Measurements from ENCODE around the gene FKBP2. TPM values are rescaled to one million over a fixed set of nuclear protein-coding genes. Genes with fewer than 3 reads are reported as not detected.

Gene FKBP2
- total RNA-seq, 1 donor from 2014 or later: 5.3 TPM

- no peak overlapping the region for H2AFZ ChIP-seq (replicated peaks)
- Mint-ChIP-seq H3K9me3 (no peaks in the 10 kb centered on the region), H3K27ac (no peak overlapping the region), H3K27me3 (ENCODE audit: insufficient read depth, low read depth) (peaks cover 15% of the 10 kb centered on the region), H3K4me1 (peaks cover 45% of the 10 kb centered on the region), H3K4me3 (no peak overlapping the region), H3K36me3 (peaks cover 3% of the 10 kb centered on the region)
- H3K9me3 ChIP-seq (ENCODE audit: low read depth): no peaks in the 10 kb centered on the region
- H3K27ac ChIP-seq: no peak overlapping the region
- H3K36me3 ChIP-seq: no peaks in the 10 kb centered on the region
- H4K20me1 ChIP-seq (ENCODE audit: low read depth): peaks cover 29% of the 10 kb centered on the region
- no peak overlapping the region for H3K4me2 ChIP-seq
- no peak for TF ChIP-seq EZH2phosphoT487 (IDR thresholded peaks at IDR 0.05)
- no peak for TF ChIP-seq EZH2 (IDR thresholded peaks at IDR 0.05)
- TF ChIP-seq CTCF (IDR thresholded peaks at IDR 0.05): no peak
- DNase-seq (ENCODE audit: low spot score): no peak
- no peak overlapping the region for H3K4me3 ChIP-seq
- H3K79me2 ChIP-seq (ENCODE audit: low read depth): peaks cover 25% of the 10 kb centered on the region
- H3K4me1 ChIP-seq: peaks cover 41% of the 10 kb centered on the region
- no peak overlapping the region for H3K9ac ChIP-seq
- H3K27me3 ChIP-seq: peaks cover 6% of the 10 kb centered on the region
- peaks cover 49% of the 10 kb centered on the region for H3F3A ChIP-seq (ENCODE audit: low read depth)
Observed at GRCh38 chr11:64249038-64249437, 8.1 kb downstream of the FKBP2 start.

GRCh38 chr11:64249563-64250414 lies 8.9 kb downstream of the FKBP2 start:
- H3K4me1 ChIP-seq: peaks cover 41% of the 10 kb centered on the region
- H3K27me3 ChIP-seq: peaks cover 6% of the 10 kb centered on the region

GRCh38 chr11:64250415-64251015 lies 9.6 kb downstream of the FKBP2 start:
- peak; percentile 64 for DNase-seq (ENCODE audit: low spot score)
- H3K27ac ChIP-seq: no peak overlapping the region
- peak overlapping the region; percentile 81 for H2AFZ ChIP-seq (replicated peaks)
- H3K27me3 ChIP-seq: peaks cover 6% of the 10 kb centered on the region
- peak overlapping the region; percentile 76 for H3K27ac Mint-ChIP-seq
- H3K36me3 Mint-ChIP-seq: peaks cover 4% of the 10 kb centered on the region
- peaks cover 45% of the 10 kb centered on the region for H3K4me1 Mint-ChIP-seq
- peak overlapping the region; percentile 92 for H3K4me2 ChIP-seq
- peaks cover 27% of the 10 kb centered on the region for H4K20me1 ChIP-seq (ENCODE audit: low read depth)
- peaks cover 39% of the 10 kb centered on the region for H3K4me1 ChIP-seq
- peaks cover 20% of the 10 kb centered on the region for H3K79me2 ChIP-seq (ENCODE audit: low read depth)
- H3K9me3 ChIP-seq (ENCODE audit: low read depth): no peaks in the 10 kb centered on the region
- H3F3A ChIP-seq (ENCODE audit: low read depth): peaks cover 49% of the 10 kb centered on the region
- no peaks in the 10 kb centered on the region for H3K9me3 Mint-ChIP-seq
- peaks cover 15% of the 10 kb centered on the region for H3K27me3 Mint-ChIP-seq (ENCODE audit: insufficient read depth, low read depth)
- H3K4me3 Mint-ChIP-seq: peak overlapping the region; percentile 89
- H3K36me3 ChIP-seq: no peaks in the 10 kb centered on the region
- TF ChIP-seq EZH2 (IDR thresholded peaks at IDR 0.05) (no peak), EZH2phosphoT487 (IDR thresholded peaks at IDR 0.05) (no peak), CTCF (IDR thresholded peaks at IDR 0.05) (no peak)
- no peak overlapping the region for H3K9ac ChIP-seq
- peak overlapping the region; percentile 80 for H3K4me3 ChIP-seq

More at GRCh38 chr11:64249563-64250414, 8.9 kb downstream of the FKBP2 start:
- TF ChIP-seq EZH2phosphoT487 (IDR thresholded peaks at IDR 0.05) (no peak), CTCF (IDR thresholded peaks at IDR 0.05) (no peak), EZH2 (IDR thresholded peaks at IDR 0.05) (no peak)
- H3K27ac ChIP-seq: no peak overlapping the region
- Mint-ChIP-seq H3K27ac (no peak overlapping the region), H3K4me1 (peaks cover 45% of the 10 kb centered on the region), H3K9me3 (no peaks in the 10 kb centered on the region), H3K36me3 (peaks cover 4% of the 10 kb centered on the region), H3K27me3 (ENCODE audit: insufficient read depth, low read depth) (peaks cover 15% of the 10 kb centered on the region), H3K4me3 (peak overlapping the region; percentile 89)
- DNase-seq (ENCODE audit: low spot score): no peak
- peak overlapping the region; percentile 92 for H3K4me2 ChIP-seq
- peaks cover 25% of the 10 kb centered on the region for H3K79me2 ChIP-seq (ENCODE audit: low read depth)
- H3K9ac ChIP-seq: no peak overlapping the region
- H2AFZ ChIP-seq (replicated peaks): no peak overlapping the region
- H3K36me3 ChIP-seq: no peaks in the 10 kb centered on the region
- peak overlapping the region; percentile 80 for H3K4me3 ChIP-seq
- H4K20me1 ChIP-seq (ENCODE audit: low read depth): peaks cover 33% of the 10 kb centered on the region
- H3K9me3 ChIP-seq (ENCODE audit: low read depth): no peaks in the 10 kb centered on the region
- H3F3A ChIP-seq (ENCODE audit: low read depth): peaks cover 49% of the 10 kb centered on the region
